Glutamatergic neuron (in vitro differentiated cells): Measurements from ENCODE around the gene FILIP1L. TPM values are rescaled to one million over a fixed set of nuclear protein-coding genes. Genes with fewer than 3 reads are reported as not detected.

Experiments
- DNase-seq: peaks from one replicate; pipeline ENCODE4 v3.0.0; 2022
- H3K27ac Mint-ChIP-seq: one replicate; pipeline ENCODE4 v1.8.0; 2020; ENCODE audit warnings: mild to moderate bottlenecking, mixed read lengths, inconsistent platforms; ENCODE audit not compliant: unreplicated experiment
- H3K27me3 Mint-ChIP-seq: one replicate; pipeline ENCODE4 v1.8.0; 2020; ENCODE audit warnings: mild to moderate bottlenecking, moderate library complexity, mixed read lengths, inconsistent platforms; ENCODE audit not compliant: unreplicated experiment
- H3K36me3 Mint-ChIP-seq: one replicate; pipeline ENCODE4 v1.8.0; 2020; ENCODE audit warnings: mild to moderate bottlenecking, mixed read lengths, inconsistent platforms; ENCODE audit not compliant: unreplicated experiment
- H3K4me1 Mint-ChIP-seq: one replicate; pipeline ENCODE4 v1.8.0; 2020; ENCODE audit warnings: mild to moderate bottlenecking, low read depth, mixed read lengths, inconsistent platforms; ENCODE audit not compliant: unreplicated experiment
- H3K4me3 Mint-ChIP-seq: one replicate; pipeline ENCODE4 v1.8.0; 2020; ENCODE audit warnings: mild to moderate bottlenecking, mixed read lengths, inconsistent platforms; ENCODE audit not compliant: unreplicated experiment
- H3K9me3 Mint-ChIP-seq: one replicate; pipeline ENCODE4 v1.8.0; 2020; ENCODE audit warnings: mild to moderate bottlenecking, moderate library complexity, mixed read lengths, inconsistent platforms; ENCODE audit not compliant: unreplicated experiment
- total RNA-seq: library from RNA; stranded (reverse); fragmentation: NEBNext Ultra II Directional; extraction: Animal tissue kit (Norgen Biotek cat#: 25700); gene quantifications from one replicate; pipeline ENCODE4 v1.2.1, GENCODE V29; 2021; ENCODE audit not compliant: unreplicated experiment
- TF ChIP-seq, protein P1 (sequence below): fragments of 200-600 bp; sonication (generic); IDR thresholded peaks from one replicate; pipeline ENCODE4 v1.5.0; 2021; ENCODE audit not compliant: partially characterized antibody, unreplicated experiment

Gene FILIP1L
- total RNA-seq, 1 donor from 2014 or later = 4.3 TPM

DNA sequence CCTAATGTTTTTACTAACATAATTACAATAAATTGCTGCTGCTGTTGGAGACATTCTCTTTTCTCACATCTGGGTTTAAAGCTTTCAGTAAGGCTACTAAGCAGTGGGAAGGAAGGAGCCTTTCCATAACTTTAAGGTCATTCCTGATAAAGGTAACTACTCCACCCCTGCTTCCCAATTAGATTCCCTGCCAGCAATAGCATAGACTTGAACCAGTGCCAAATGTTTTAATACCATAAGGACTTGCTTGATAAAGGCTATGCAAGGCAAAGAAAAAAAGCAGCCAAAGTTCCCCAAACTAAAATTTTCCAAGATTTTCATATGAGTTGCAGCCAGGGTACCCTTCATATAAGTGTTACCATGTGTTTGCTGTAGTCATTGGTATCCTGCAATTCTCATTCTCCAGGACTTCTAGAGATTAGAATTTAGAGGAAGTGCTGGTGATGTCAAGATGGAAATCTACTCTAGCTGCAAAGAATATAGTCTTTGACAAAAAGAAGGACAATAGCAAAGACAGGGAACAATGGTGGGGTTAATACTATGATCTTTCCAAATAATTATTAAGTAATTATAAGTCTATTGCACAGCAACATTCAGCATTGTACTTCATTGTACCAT is 106.1 kb downstream of the FILIP1L start:
- no peaks in the 10 kb centered on the region for H3K9me3 Mint-ChIP-seq
- H3K27me3 Mint-ChIP-seq = peaks cover 3% of the 10 kb centered on the region
- DNase-seq = no peak
- H3K27ac Mint-ChIP-seq = no peak overlapping the region
- H3K36me3 Mint-ChIP-seq = no peaks in the 10 kb centered on the region
- TF ChIP-seq, protein P1, sequence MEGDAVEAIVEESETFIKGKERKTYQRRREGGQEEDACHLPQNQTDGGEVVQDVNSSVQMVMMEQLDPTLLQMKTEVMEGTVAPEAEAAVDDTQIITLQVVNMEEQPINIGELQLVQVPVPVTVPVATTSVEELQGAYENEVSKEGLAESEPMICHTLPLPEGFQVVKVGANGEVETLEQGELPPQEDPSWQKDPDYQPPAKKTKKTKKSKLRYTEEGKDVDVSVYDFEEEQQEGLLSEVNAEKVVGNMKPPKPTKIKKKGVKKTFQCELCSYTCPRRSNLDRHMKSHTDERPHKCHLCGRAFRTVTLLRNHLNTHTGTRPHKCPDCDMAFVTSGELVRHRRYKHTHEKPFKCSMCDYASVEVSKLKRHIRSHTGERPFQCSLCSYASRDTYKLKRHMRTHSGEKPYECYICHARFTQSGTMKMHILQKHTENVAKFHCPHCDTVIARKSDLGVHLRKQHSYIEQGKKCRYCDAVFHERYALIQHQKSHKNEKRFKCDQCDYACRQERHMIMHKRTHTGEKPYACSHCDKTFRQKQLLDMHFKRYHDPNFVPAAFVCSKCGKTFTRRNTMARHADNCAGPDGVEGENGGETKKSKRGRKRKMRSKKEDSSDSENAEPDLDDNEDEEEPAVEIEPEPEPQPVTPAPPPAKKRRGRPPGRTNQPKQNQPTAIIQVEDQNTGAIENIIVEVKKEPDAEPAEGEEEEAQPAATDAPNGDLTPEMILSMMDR = no peak
- H3K4me1 Mint-ChIP-seq = no peaks in the 10 kb centered on the region
- no peak overlapping the region for H3K4me3 Mint-ChIP-seq

DNA sequence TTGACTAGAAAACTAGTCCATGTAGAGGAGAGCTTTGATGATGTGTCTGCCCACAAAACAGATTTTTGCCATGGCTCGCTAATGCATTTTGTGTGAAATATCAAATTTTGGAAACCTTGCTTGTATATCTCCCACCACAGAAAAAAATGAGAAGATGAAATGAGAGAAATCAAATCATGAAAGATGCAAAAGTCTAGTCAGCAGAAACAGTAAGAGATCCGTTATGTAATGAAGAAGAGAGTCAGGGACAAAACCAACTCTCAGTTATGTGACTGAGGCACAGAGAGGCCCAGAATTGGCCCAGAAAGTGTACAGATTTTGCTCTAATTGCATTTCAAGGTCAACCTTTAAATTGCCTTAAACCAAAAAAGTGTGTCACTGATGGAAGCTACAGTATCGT is 107.0 kb downstream of the FILIP1L start:
- no peak overlapping the region for H3K4me3 Mint-ChIP-seq
- TF ChIP-seq, protein P1 = no peak
- peaks cover 3% of the 10 kb centered on the region for H3K27me3 Mint-ChIP-seq
- H3K4me1 Mint-ChIP-seq = no peaks in the 10 kb centered on the region
- H3K36me3 Mint-ChIP-seq = no peaks in the 10 kb centered on the region
- no peak for DNase-seq
- H3K27ac Mint-ChIP-seq = no peak overlapping the region
- no peaks in the 10 kb centered on the region for H3K9me3 Mint-ChIP-seq

DNA sequence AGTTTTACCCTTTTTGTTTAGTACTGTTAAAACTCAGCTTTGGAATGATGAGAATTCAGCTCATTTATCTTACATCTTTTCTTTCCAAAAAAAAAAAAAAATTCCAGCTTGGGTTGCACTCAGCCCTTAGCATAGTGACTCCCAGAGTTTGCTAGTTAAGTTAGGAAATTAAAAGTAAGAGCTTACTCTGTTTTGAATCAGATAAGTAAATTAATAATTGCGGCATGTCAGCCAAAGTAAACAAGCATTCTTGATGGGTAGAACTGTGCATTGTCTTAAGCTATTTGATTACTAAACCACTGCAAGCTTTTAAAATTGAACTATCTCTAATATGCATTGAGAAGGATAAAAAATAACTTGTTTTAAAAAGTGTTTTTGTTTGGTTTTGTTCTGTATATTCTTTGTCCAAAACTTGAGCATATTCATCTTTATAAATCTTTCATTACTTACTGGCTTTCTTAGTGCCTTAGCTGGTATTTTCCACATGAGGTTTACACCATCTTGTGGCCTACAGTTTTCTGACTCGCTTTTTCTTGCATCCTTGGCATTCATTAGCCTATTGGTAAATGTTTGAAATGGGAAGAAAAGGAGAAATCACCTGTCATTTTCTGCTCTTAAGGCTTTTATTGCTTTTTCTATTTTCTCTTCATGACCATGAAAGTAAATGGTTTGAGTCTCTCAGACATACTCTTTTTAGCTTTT is 107.6 kb downstream of the FILIP1L start:
- Mint-ChIP-seq H3K4me1 (no peaks in the 10 kb centered on the region), H3K36me3 (no peaks in the 10 kb centered on the region)

DNA sequence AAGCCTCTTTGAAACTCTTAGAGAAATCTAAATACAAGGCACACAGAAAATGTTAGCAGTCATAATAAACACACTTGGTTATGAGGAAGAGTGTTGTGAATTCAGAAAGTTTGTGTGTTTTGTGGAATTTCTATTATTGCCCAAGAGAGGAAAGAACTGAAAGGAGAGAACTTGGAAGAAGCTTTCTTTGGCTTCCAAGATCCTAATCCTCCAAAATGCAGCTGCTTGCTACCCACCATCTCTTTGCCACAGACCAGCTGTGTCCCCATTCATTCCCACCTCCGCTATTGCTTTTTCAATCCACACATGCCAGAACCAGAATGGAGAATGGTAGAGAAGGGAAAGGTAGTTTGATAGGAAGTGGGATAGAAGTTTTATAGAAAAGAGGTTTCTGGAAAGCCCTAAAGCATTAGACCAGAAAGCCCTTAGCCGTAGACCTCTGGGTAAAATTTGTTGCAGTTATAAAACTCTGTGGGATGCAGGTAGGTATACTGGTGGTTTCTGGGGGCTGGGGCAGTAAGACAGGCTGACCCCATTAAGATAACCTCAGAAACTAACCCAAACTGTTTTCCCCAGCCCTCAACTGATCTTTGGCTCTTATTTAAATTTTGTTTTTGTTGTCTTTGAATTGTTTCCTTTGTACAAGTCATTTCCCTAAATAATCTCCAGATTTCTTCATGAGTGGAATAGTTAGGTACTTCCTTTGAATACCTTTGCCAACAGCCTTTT is 108.5 kb downstream of the FILIP1L start:
- Mint-ChIP-seq H3K27ac (no peak overlapping the region), H3K9me3 (no peaks in the 10 kb centered on the region), H3K27me3 (peaks cover 3% of the 10 kb centered on the region), H3K4me1 (no peaks in the 10 kb centered on the region), H3K36me3 (no peaks in the 10 kb centered on the region), H3K4me3 (no peak overlapping the region)
- TF ChIP-seq, protein P1 = no peak
- DNase-seq = no peak

More for the DNA sequence above, 107.6 kb downstream of the FILIP1L start:
- peaks cover 3% of the 10 kb centered on the region for H3K27me3 Mint-ChIP-seq
- TF ChIP-seq, protein P1 = no peak
- H3K4me3 Mint-ChIP-seq = no peak overlapping the region
- DNase-seq = no peak
- H3K9me3 Mint-ChIP-seq = no peaks in the 10 kb centered on the region
- no peak overlapping the region for H3K27ac Mint-ChIP-seq
